GM19468 (cell line): ENCODE measurements around the gene GOLGA1.
"Not testable (repeated sequence)": the region's sequence is repeated elsewhere in the genome, so short reads cannot be mapped to it uniquely, and the experiment has no call there.

Source experiments
- ATAC-seq: cut with Tn5 transposase; IDR thresholded peaks from one replicate; pipeline ENCODE4 v1.9.1; 2021; ENCODE audit warnings: mild to moderate bottlenecking, moderate library complexity, moderate number of reproducible peaks; ENCODE audit not compliant: unreplicated experiment; ENCODE audit errors: extremely low read depth

Gene GOLGA1

GRCh38 chr9:124840300-124840833 lies 100.5 kb downstream of the GOLGA1 start:
- ATAC-seq: no peak

GRCh38 chr9:124839612-124840299 lies 101.1 kb downstream of the GOLGA1 start:
- no peak for ATAC-seq

GRCh38 chr9:124838567-124839275 lies 102.2 kb downstream of the GOLGA1 start:
- not testable (repeated sequence) for ATAC-seq

GRCh38 chr9:124838132-124838531 lies 102.8 kb downstream of the GOLGA1 start:
- ATAC-seq: not testable (repeated sequence)

- no peak for ATAC-seq
Measured at GRCh38 chr9:124835026-124835557, 105.8 kb downstream of the GOLGA1 start.

GRCh38 chr9:124834591-124834990 lies 106.3 kb downstream of the GOLGA1 start:
- no peak for ATAC-seq

- ATAC-seq: no peak
Measured at GRCh38 chr9:124831642-124832364, 109.1 kb downstream of the GOLGA1 start.

- no peak for ATAC-seq
Measured at GRCh38 chr9:124830593-124830992, 110.3 kb downstream of the GOLGA1 start.

- ATAC-seq: no peak
Measured at GRCh38 chr9:124829334-124829669, 111.6 kb downstream of the GOLGA1 start.

GRCh38 chr9:124828489-124829333 lies 112.2 kb downstream of the GOLGA1 start:
- no peak for ATAC-seq
